HFF-Myc (cell line): Measurements from ENCODE around the gene HES3.
A peak's percentile ranks its signal among the peaks of the same experiment; 100 is the strongest.

ENCODE experiments used
- DNase-seq: peaks from one replicate; pipeline ENCODE4 v3.0.0-alpha.2; 2011; ENCODE audit warnings: low read depth; ENCODE audit errors: extremely low read depth
- H3K4me3 ChIP-seq: replicated peaks from 2 replicates; pipeline ENCODE4 v1.5.1; 2011; ENCODE audit warnings: low read depth, mild to moderate bottlenecking, control low read depth, low read length
- CTCF ChIP-seq: IDR thresholded peaks from 2 replicates; pipeline ENCODE4 v1.5.1; 2012; ENCODE audit warnings: mild to moderate bottlenecking, low read depth, low read length, control low read depth; ENCODE audit errors: missing control alignments

HES3 gene

GRCh38 chr1:6205849-6206519, 38.0 kb upstream of the HES3 start, which contains the start of gene RNF207:
RNF207 (plus strand) TSS chr1:6206119; CDS start chr1:6206536, 417 bp downstream.
- peak within 1 kb of the TSS; percentile 56 for H3K4me3 ChIP-seq
- no peak for DNase-seq
- no peak for TF ChIP-seq CTCF

- H3K4me3 ChIP-seq: peak overlapping the region; percentile 56
- no peak for DNase-seq
- TF ChIP-seq CTCF: no peak
Measured at GRCh38 chr1:6206520-6206855, 37.5 kb upstream of the HES3 start.

GRCh38 chr1:6207075-6207885, 36.7 kb upstream of the HES3 start:
- no peak for TF ChIP-seq CTCF
- H3K4me3 ChIP-seq: peak overlapping the region; percentile 63
- DNase-seq: no peak

- DNase-seq: no peak
- H3K4me3 ChIP-seq: peak overlapping the region; percentile 63
- TF ChIP-seq CTCF: no peak
Measured at GRCh38 chr1:6207921-6208320, 36.1 kb upstream of the HES3 start.

- TF ChIP-seq CTCF: peak; percentile 35
- peak overlapping the region; percentile 63 for H3K4me3 ChIP-seq
- DNase-seq: no peak
Measured at GRCh38 chr1:6208723-6209660, 35.0 kb upstream of the HES3 start.
